Transverse colon (tissue), 4 donors: Measurements from ENCODE around the gene GRIK4.

Experiments
- CTCF ChIP-seq, 5 experiments: fragments of 200-600 bp in 3 of 5; fragments of 450-650 bp in 2 of 5; sonication (generic) in 3 of 5; IDR thresholded peaks; 1 replicate in 2 of 5; 2 replicates in 3 of 5; pipeline ENCODE4 v1.5.1; 2016 to 2017; ENCODE audit warnings: antibody characterized with exemption in 5 of 5, inconsistent platforms in 3 of 5, mild to moderate bottlenecking in 2 of 5, moderate library complexity in 1 of 5
- EP300 ChIP-seq: sonication (generic); formaldehyde crosslinking; IDR thresholded peaks from one replicate; pipeline ENCODE4 v1.6.1; 2017; ENCODE audit warnings: antibody characterized with exemption, low read depth
- POLR2A ChIP-seq: fragments of 450-650 bp; IDR thresholded peaks from one replicate; pipeline ENCODE4 v1.6.1; 2016; ENCODE audit warnings: antibody characterized with exemption, mild to moderate bottlenecking, moderate library complexity
- POLR2AphosphoS5 ChIP-seq, 3 donors: sonication (generic); formaldehyde crosslinking; IDR thresholded peaks; one replicate each; pipeline ENCODE4 v1.6.1; 2016; ENCODE audit warnings: antibody characterized with exemption in 3 of 3

- no peak for TF ChIP-seq POLR2A
- no peak for TF ChIP-seq EP300
- TF ChIP-seq CTCF (IDR thresholded peaks at IDR 0.05), result no peak
- TF ChIP-seq POLR2AphosphoS5 (IDR thresholded peaks at IDR 0.05), result no peak
These were observed 21.7 kb upstream of the GRIK4 start for GRCh38 chr11:120489799-120490198.
